Pancreas (tissue), 10 donors: ENCODE results near the gene E2F6. TPM values are rescaled to one million over a fixed set of nuclear protein-coding genes. Genes with fewer than 3 reads are reported as not detected.

Experiments
- ATAC-seq, 4 donors: fragments of 200-7000 bp; cut with Tn5 transposase; one replicate each; pipeline versions ENCODE4 v1.8.0 to v1.9.1; 2020; ENCODE audit warnings: mild to moderate bottlenecking in 4 of 4, moderate library complexity in 4 of 4
- DNase-seq, 6 donors: peaks; one replicate each; pipeline ENCODE4 v3.0.0-alpha.2; 2020
- FAIRE-seq: peaks from 2 replicates; lab custom pipeline; 2012; peaks lifted over from hg19 to GRCh38; lab: Jason Lieb, UNC
- H3K27ac ChIP-seq, 4 donors: fragments of 200-600 bp; sonication (generic); 1 replicate in 3 of 4; 2 replicates in 1 of 4; pipeline versions ENCODE4 v1.5.0 to v1.8.0; 2020
- H3K27me3 ChIP-seq, 4 donors: fragments of 200-600 bp; one replicate each; pipeline ENCODE4 v1.8.0; 2021
- H3K36me3 ChIP-seq, 3 donors: fragments of 200-600 bp; sonication (generic) in 1 of 3; one replicate each; pipeline versions ENCODE4 v1.5.0 to v1.8.0; 2020 to 2021
- H3K4me1 ChIP-seq, 3 donors: fragments of 200-600 bp; one replicate each; pipeline ENCODE4 v1.8.0; 2021
- H3K4me3 ChIP-seq, 4 donors: fragments of 200-600 bp; sonication (generic) in 2 of 4; one replicate each; pipeline versions ENCODE4 v1.5.0 to v1.8.0; 2020 to 2021
- H3K9me3 ChIP-seq, 4 donors: fragments of 200-600 bp; one replicate each; pipeline ENCODE4 v1.8.0; 2021
- CTCF ChIP-seq, 4 donors: fragments of 200-600 bp; sonication (generic) in 3 of 4; IDR thresholded peaks; one replicate each; pipeline versions ENCODE4 v1.5.0 to v1.8.0; 2021; ENCODE audit warnings: antibody characterized with exemption in 4 of 4
- WGBS, 2 donors: extraction: QIAGEN DNeasy Blood & Tissue Kit; methylation state at CpG; one replicate each; pipeline ENCODE4 v1.1.7; 2013; 5-methylcytosine and 5-hydroxymethylcytosine counted together
- intact Hi-C, 3 donors: fragments of 100-400 bp; cut with DNase I; formaldehyde crosslinking; loops; one replicate each; pipeline versions ENCODE4 v1.11.1 to v1.14.2; 2022
- polyA plus RNA-seq, 2 donors: library from polyadenylated mRNA; stranded (reverse); fragments of 200-250 nt; gene quantifications; one replicate each; pipeline ENCODE4 v1.2.3, GENCODE V29; 2013
- total RNA-seq, 6 donors: library from RNA; stranded (reverse); fragmentation: NEBNext Ultra II Directional in 4 of 6; extraction: Animal tissue kit (Norgen Biotek cat#: 25700) in 4 of 6; gene quantifications; one replicate each; pipeline versions ENCODE4 v1.2.1 to v1.2.4, GENCODE V29; 2021 to 2023
- donor health status: healthy with polysubstance abuse.
- donor health status: DM: no; HTN: no; CAD: no; lungs with moderate emphysema.
- donor health status: DM: no; HTN: no; CAD: no.
- donor health status: control.
- donor health status: control.
- donor health status: Bipolar disorder and iron deficiency.
- donor health status: DM: yes; HTN: yes; CAD: no.
- donor health status: DM: no; HTN: no; CAD: no.
- donor health status: DM: no; HTN: no; CAD: no.
- donor health status: DM: yes; HTN: yes; CAD: no.

E2F6 gene
- total and polyA plus RNA-seq, 8 donors: 3.0 to 9.6 (median 5.0) TPM

- WGBS, 2 donors: 50 to 51% methylated on average over 3 of the region's 3 CpGs
- DNase-seq: no peak
Observed at GRCh38 chr2:11506611-11506969, 40.6 kb upstream of the E2F6 start.

GRCh38 chr2:11505652-11506610 is 40.0 kb upstream of the E2F6 start:
- peak; percentile 54 to 93 (median 74) for ATAC-seq
- Histone ChIP-seq H3K36me3 (no peaks in the 10 kb centered on the region), H3K4me3 (no peak overlapping the region), H3K27me3 (no peaks in the 10 kb centered on the region), H3K4me1 (peaks cover 3 to 8% (median 7%) of the 10 kb centered on the region in 3 donors), H3K9me3 (no peaks in the 10 kb centered on the region), H3K27ac (no peak overlapping the region)
- DNase-seq: peak in 4 of 6 donors; percentile 27 to 50 (median 44)
- 43 to 44% methylated on average over 11 of the region's 11 CpGs for WGBS, 2 donors
- no peak for TF ChIP-seq CTCF (IDR thresholded peaks at IDR 0.05)
- intact Hi-C loops: no loop called here
- FAIRE-seq: no peak

More at GRCh38 chr2:11506611-11506969, 40.6 kb upstream of the E2F6 start:
- Histone ChIP-seq H3K27me3 (no peaks in the 10 kb centered on the region), H3K27ac (no peak overlapping the region), H3K4me1 (peaks cover 3 to 8% (median 7%) of the 10 kb centered on the region in 3 donors), H3K4me3 (no peak overlapping the region), H3K36me3 (no peaks in the 10 kb centered on the region), H3K9me3 (no peaks in the 10 kb centered on the region)
- FAIRE-seq (no peak), ATAC-seq (peak in 3 of 4 donors; percentile 35 to 55 (median 44))
- intact Hi-C loops: no loop called here
- no peak for TF ChIP-seq CTCF (IDR thresholded peaks at IDR 0.05)

GRCh38 chr2:11503354-11503927 is 37.5 kb upstream of the E2F6 start:
- no peak for TF ChIP-seq CTCF (IDR thresholded peaks at IDR 0.05)
- no peak overlapping the region for H3K27ac ChIP-seq
- intact Hi-C loops: no loop called here
- DNase-seq (no peak), ATAC-seq (no peak), FAIRE-seq (no peak)
- H3K27me3 ChIP-seq: no peaks in the 10 kb centered on the region
- H3K36me3 ChIP-seq: no peaks in the 10 kb centered on the region
- no peaks in the 10 kb centered on the region for H3K9me3 ChIP-seq
- H3K4me3 ChIP-seq: no peak overlapping the region
- H3K4me1 ChIP-seq: peaks cover 10 to 13% (median 11%) of the 10 kb centered on the region in 3 donors
- WGBS, 2 donors: 65 to 67% methylated on average over 8 of the region's 8 CpGs

GRCh38 chr2:11502740-11503292 is 36.9 kb upstream of the E2F6 start:
- no peaks in the 10 kb centered on the region for H3K27me3 ChIP-seq
- DNase-seq (no peak), FAIRE-seq (no peak), ATAC-seq (no peak)
- no peak overlapping the region for H3K27ac ChIP-seq
- intact Hi-C loops: no loop called here
- H3K36me3 ChIP-seq: no peaks in the 10 kb centered on the region
- no peak for TF ChIP-seq CTCF (IDR thresholded peaks at IDR 0.05)
- H3K4me3 ChIP-seq: no peak overlapping the region
- no peaks in the 10 kb centered on the region for H3K9me3 ChIP-seq
- H3K4me1 ChIP-seq: peaks cover 10 to 15% (median 12%) of the 10 kb centered on the region in 3 donors
- 84 to 85% methylated on average over 4 of the region's 4 CpGs for WGBS, 2 donors
